Upper lobe of left lung (tissue), 6 donors: ENCODE results near the gene AMIGO1. TPM values are rescaled to one million over a fixed set of nuclear protein-coding genes. Genes with fewer than 3 reads are reported as not detected.
"Not testable (repeated sequence)": the region's sequence is repeated elsewhere in the genome, so short reads cannot be mapped to it uniquely, and the experiment has no call there.

ENCODE experiments used
- ATAC-seq, 2 donors: fragments of 200-7000 bp; cut with Tn5 transposase; one replicate each; pipeline ENCODE4 v1.9.1; 2022; ENCODE audit warnings: mild to moderate bottlenecking in 2 of 2, moderate library complexity in 2 of 2; ENCODE audit not compliant: low FRiP score in 2 of 2
- DNase-seq, 2 donors: peaks; one replicate each; pipeline ENCODE4 v3.0.0-alpha.2; 2019 to 2020
- H3K27ac ChIP-seq, 4 donors: fragments of 200-600 bp; sonication (generic); one replicate each; pipeline ENCODE4 v1.5.1; 2016 to 2019
- H3K27me3 ChIP-seq, 4 donors: fragments of 200-600 bp; sonication (generic); one replicate each; pipeline ENCODE4 v1.5.1; 2017 to 2019
- H3K36me3 ChIP-seq, 4 donors: fragments of 200-600 bp; sonication (generic); one replicate each; pipeline ENCODE4 v1.5.1; 2016 to 2019
- H3K4me1 ChIP-seq, 4 donors: fragments of 200-600 bp; sonication (generic); one replicate each; pipeline ENCODE4 v1.5.1; 2018 to 2019
- H3K4me3 ChIP-seq, 4 donors: fragments of 200-600 bp; sonication (generic); one replicate each; pipeline ENCODE4 v1.5.1; 2017 to 2019; ENCODE audit warnings: mild to moderate bottlenecking in 2 of 4, moderate library complexity in 1 of 4
- H3K9me3 ChIP-seq, 4 donors: fragments of 200-600 bp; sonication (generic); one replicate each; pipeline ENCODE4 v1.5.1; 2018 to 2019
- CTCF ChIP-seq, 6 experiments: fragments of 450-650 bp in 4 of 6; fragments of 200-600 bp in 2 of 6; sonication (generic) in 2 of 6; IDR thresholded peaks; one replicate each; pipeline ENCODE4 v1.5.1; 2016 to 2019; ENCODE audit warnings: antibody characterized with exemption in 6 of 6
- EP300 ChIP-seq, 4 donors: sonication (generic); formaldehyde crosslinking; IDR thresholded peaks; one replicate each; pipeline ENCODE4 v1.5.1; 2017; ENCODE audit warnings: antibody characterized with exemption in 4 of 4, control low read depth in 2 of 4
- POLR2A ChIP-seq, 4 donors: fragments of 450-650 bp; IDR thresholded peaks; one replicate each; pipeline ENCODE4 v1.5.1; 2016 to 2017; ENCODE audit warnings: antibody characterized with exemption in 4 of 4, mild to moderate bottlenecking in 2 of 4
- POLR2AphosphoS5 ChIP-seq, 2 donors: sonication (generic); formaldehyde crosslinking; IDR thresholded peaks; one replicate each; pipeline ENCODE4 v1.5.1; 2017; ENCODE audit warnings: antibody characterized with exemption in 2 of 2
- WGBS, 2 donors: methylation state at CpG; one replicate each; pipeline ENCODE4 v1.1.5; 2017 to 2018; 5-methylcytosine and 5-hydroxymethylcytosine counted together
- total RNA-seq, 6 donors: library from RNA; depleted of rRNA in 4 of 6; stranded (reverse); fragments of >200 nt in 4 of 6; gene quantifications; one replicate each; pipeline versions ENCODE4 v1.1.0 to v1.2.1, GENCODE V29; 2016 to 2021
- donor health status: DM: no; HTN: no; CAD: no; lungs with moderate emphysema.
- donor health status: DM: no; HTN: yes; CAD: no; lungs with severe emphysema.

The AMIGO1 gene
- total RNA-seq, 6 donors from 2014 or later, result 1.0 to 11.8 (median 8.3) TPM

GRCh38 chr1:109477821-109478220, 31.7 kb downstream of the AMIGO1 start:
- ATAC-seq, result peak in 1 of 2 donors; percentile 20
- WGBS, 2 donors, result 61 to 67% methylated on average over 5 of the region's 6 CpGs
- TF ChIP-seq POLR2AphosphoS5 (IDR thresholded peaks at IDR 0.05), result no peak
- TF ChIP-seq POLR2A (IDR thresholded peaks at IDR 0.05), result no peak
- no peak for TF ChIP-seq EP300 (IDR thresholded peaks at IDR 0.05)
- TF ChIP-seq CTCF (IDR thresholded peaks at IDR 0.05), result no peak
- peak in 1 of 2 donors; percentile 61 for DNase-seq
- no peak overlapping the region for H3K27ac ChIP-seq
- peaks cover under 1 to 1% (median under 1%) of the 10 kb centered on the region in 4 donors for H3K4me1 ChIP-seq
- no peaks in the 10 kb centered on the region for H3K36me3 ChIP-seq
- H3K4me3 ChIP-seq, result no peak overlapping the region
- H3K27me3 ChIP-seq, result no peaks in the 10 kb centered on the region
- no peaks in the 10 kb centered on the region for H3K9me3 ChIP-seq

- H3K4me3 ChIP-seq, result no peak overlapping the region
- H3K4me1 ChIP-seq, result no peaks in the 10 kb centered on the region
- ATAC-seq (no peak), DNase-seq (no peak)
- H3K27me3 ChIP-seq, result no peaks in the 10 kb centered on the region
- H3K27ac ChIP-seq, result no peak overlapping the region
- TF ChIP-seq POLR2AphosphoS5 (IDR thresholded peaks at IDR 0.05) (no peak), CTCF (IDR thresholded peaks at IDR 0.05) (no peak), EP300 (IDR thresholded peaks at IDR 0.05) (no peak)
- no peaks in the 10 kb centered on the region for H3K36me3 ChIP-seq
- no peaks in the 10 kb centered on the region for H3K9me3 ChIP-seq
- 86 to 94% methylated on average over 8 of the region's 8 CpGs for WGBS, 2 donors
These were observed 32.7 kb downstream of the AMIGO1 start for GRCh38 chr1:109476825-109477224.

- ATAC-seq (no peak), DNase-seq (no peak)
- 81 to 84% methylated on average over 9 of the region's 9 CpGs for WGBS, 2 donors
- no peaks in the 10 kb centered on the region for H3K36me3 ChIP-seq
- H3K4me3 ChIP-seq, result no peak overlapping the region
- H3K9me3 ChIP-seq, result no peaks in the 10 kb centered on the region
- TF ChIP-seq POLR2AphosphoS5 (IDR thresholded peaks at IDR 0.05) (no peak), POLR2A (IDR thresholded peaks at IDR 0.05) (no peak), CTCF (IDR thresholded peaks at IDR 0.05) (no peak), EP300 (IDR thresholded peaks at IDR 0.05) (no peak)
- H3K27me3 ChIP-seq, result no peaks in the 10 kb centered on the region
- no peaks in the 10 kb centered on the region for H3K4me1 ChIP-seq
- H3K27ac ChIP-seq, result no peak overlapping the region
These were observed 34.3 kb downstream of the AMIGO1 start for GRCh38 chr1:109475261-109475660.

- WGBS, 2 donors, result 50 to 63% methylated on average over 1 of the region's 1 CpG
- Histone ChIP-seq H3K27ac (no peak overlapping the region), H3K9me3 (no peaks in the 10 kb centered on the region), H3K36me3 (no peaks in the 10 kb centered on the region), H3K4me3 (no peak overlapping the region), H3K4me1 (no peaks in the 10 kb centered on the region), H3K27me3 (no peaks in the 10 kb centered on the region)
- no peak for TF ChIP-seq POLR2A (IDR thresholded peaks at IDR 0.05)
- no peak for TF ChIP-seq CTCF (IDR thresholded peaks at IDR 0.05)
- no peak for TF ChIP-seq POLR2AphosphoS5 (IDR thresholded peaks at IDR 0.05)
- no peak for DNase-seq
- ATAC-seq, result no peak
These were observed 34.8 kb downstream of the AMIGO1 start for GRCh38 chr1:109474697-109475096.

- not testable (repeated sequence) for H3K36me3 ChIP-seq, H3K27me3 ChIP-seq, H3K4me1 ChIP-seq, H3K27ac ChIP-seq, ATAC-seq, H3K9me3 ChIP-seq, H3K4me3 ChIP-seq
- WGBS, 2 donors, result 81 to 83% methylated on average over 12 of the region's 12 CpGs
- DNase-seq, result peak in 1 of 2 donors; percentile 32
These were observed 36.1 kb downstream of the AMIGO1 start for GRCh38 chr1:109473284-109474057.
